Embryonic facial prominence (tissue), 1 donor: Measurements from ENCODE around the gene LRRN4CL.
"Not testable (repeated sequence)": the region's sequence is repeated elsewhere in the genome, so short reads cannot be mapped to it uniquely, and the experiment has no call there.

Experiments used
- DNase-seq: peaks from one replicate; pipeline ENCODE4 v3.0.0-alpha.2; 2016; ENCODE audit errors: extremely low spot score

The LRRN4CL gene

DNA sequence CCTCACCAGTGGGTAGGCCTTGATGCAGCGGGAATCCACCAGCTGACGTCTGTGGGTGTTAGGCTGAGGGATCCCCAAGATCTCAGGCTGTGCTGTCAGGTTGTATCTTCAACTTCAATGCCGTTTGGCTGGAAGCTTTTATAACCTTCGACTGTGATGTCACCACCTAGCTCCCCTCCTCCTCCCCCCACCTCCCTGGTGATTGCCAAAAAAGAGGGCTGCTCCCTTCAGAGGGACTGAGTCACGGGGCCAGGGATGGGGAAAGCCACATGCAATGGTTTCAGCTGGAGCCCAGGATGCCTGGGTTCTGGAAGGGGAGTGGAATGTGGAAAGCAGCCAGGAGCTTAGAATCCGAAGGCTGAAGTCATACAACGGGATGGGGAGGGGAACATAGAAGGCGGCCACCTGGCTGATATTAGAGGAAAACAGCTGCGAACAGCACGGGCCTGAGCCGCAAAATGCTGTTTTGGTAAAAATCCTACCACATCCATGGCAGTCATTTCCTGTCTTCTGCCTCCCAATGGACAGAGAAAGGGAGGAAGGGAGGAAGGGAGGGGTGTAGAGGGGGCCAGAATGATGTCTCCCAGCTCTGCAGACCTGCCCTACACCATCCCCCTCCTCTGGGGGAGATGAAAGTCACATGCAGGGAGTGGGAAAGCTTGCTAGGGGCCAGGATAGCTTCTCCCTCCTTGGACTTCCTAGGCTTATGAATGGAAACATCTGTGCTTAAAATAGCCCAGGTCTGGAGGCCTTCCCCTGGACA, at the start of gene LRRN4CL:
Gene LRRN4CL (minus strand): TSS at position 110 of the 763 bp plus-strand sequence. CDS start 1,022 bp downstream, outside the sequence.
- no peak for DNase-seq

DNA sequence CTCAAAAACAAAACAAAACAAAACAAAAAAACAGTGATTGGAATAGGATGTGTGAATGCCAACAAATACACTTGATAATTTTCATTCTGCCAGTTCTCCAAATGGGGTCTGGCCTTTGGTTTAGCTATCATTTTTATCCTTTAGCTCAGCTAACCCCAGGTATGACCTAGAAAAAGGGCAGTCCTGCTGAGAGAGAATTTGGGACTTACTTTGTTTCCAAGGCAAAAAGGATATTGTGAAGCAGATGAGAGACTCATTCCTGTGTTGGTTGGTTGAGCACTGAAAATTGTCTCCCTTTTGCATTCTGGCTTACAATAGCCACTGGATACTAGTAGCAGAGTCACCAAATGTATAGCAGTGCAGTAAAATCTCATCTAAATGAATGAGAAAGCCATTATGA, 47.9 kb upstream of the LRRN4CL start:
- no peak for DNase-seq

DNA sequence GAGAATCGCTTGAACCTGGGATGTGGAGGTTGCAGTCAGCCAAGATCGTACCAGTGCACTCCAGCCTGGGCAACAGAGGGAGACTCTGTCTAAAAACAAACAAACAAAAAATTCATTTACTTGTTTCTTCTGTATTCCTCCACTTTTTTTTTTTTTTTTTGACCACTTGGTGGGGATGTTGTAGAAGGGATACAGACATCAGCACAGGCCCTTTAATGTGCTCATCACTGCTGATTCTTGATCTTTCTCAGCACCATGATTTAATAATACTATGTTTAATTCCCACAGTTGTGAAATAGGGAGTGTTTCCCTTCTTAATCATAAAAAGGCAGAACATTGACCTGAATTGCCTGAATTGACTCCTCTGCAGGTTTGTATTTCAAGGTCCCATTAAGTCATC, 43.5 kb upstream of the LRRN4CL start:
- no peak for DNase-seq

- not testable (repeated sequence) for DNase-seq
These were observed 40.7 kb upstream of the LRRN4CL start for GRCh38 chr11:62730076-62730475.

DNA sequence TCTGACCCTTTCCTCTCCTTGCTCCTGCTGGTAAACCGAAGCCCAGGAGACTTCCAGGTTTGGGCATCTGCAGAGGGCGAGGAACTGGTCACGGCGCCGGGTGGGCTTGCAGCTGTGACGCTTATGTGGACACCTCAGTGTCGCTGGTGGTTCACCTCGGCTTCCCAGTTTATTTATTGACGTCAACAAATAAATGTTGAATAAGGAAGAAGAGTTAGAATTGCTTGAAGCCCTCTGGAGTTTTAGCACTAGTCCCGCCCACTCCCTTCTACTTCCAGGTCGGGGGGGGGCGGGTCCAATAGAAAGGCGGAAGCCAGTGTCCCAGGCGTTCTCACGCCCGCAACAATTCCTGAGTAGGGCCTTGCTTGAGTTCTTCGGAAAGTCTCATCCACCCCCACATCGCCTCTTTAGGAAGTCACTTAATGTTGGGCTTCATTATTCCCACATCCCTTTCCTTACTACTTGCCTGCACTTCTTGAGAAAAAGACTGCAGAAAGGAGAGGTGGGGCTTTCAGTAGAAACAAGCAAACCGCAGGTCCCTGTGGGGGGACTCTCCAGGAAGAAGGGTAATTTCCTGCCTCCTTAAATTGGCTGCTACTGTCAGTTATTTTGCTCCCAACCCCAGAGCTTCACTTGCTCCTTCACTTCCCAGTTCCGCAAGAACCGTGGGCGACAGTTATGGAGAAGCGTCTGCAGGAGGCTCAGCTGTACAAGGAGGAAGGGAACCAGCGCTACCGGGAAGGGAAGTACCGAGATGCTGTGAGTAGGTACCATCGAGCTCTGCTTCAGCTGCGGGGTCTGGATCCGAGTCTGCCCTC, 39.0 kb upstream of the LRRN4CL start, which contains the start of gene TTC9C:
Gene TTC9C (plus strand): TSS at position 316 of the 818 bp plus-strand sequence. CDS start 363 bp downstream, at position 679.
- peak; percentile 82 for DNase-seq

- peak; percentile 95 for DNase-seq
These were observed 38.5 kb upstream of the LRRN4CL start for GRCh38 chr11:62727872-62728170.

- DNase-seq: peak; percentile 99
These were observed 38.0 kb upstream of the LRRN4CL start, which contains the start of gene HNRNPUL2 for GRCh38 chr11:62727165-62727871. Gene HNRNPUL2, minus strand, starts transcription at chr11:62727457. Its CDS starts 301 bp downstream, at chr11:62727156.

- no peak for DNase-seq
These were observed 37.5 kb upstream of the LRRN4CL start for GRCh38 chr11:62726915-62727164.

DNA sequence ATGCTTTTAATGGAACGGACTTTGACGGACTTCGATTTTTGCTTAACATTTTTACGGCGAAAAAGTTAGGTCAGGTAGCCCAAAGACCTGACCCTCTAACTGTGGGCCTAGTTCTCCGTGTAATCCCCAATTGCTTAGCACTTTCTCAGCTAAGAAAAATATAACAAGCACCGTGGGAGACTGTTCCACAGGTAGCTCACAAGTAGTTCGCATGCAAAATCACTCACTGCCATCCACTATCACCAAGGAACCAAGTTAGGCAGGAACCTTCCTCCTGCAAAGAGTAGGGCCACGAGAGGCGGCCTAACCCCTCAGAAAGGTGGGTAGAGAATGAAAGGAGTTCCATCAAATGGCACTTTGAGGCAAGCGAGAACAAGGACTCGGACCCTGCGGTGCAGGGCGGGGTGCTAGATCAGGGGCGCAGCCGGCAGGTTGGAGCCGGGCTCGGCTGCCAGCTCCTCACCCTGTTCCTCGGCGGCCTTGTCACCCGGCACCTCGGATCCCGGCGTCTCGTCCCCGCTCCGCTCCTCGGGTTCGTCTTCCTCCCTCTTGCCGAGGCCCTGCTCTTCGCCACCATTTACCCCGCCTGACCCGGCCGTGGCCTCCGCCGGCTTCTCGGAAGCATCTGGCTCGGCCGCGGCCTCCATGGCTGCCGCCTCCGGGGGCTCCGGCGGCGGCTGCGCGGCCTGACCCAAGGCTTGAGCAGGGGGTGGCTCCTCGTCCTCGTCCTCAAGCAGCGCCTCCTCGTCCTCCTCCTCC, 37.0 kb upstream of the LRRN4CL start:
- no peak for DNase-seq

- DNase-seq: no peak
These were observed 36.3 kb upstream of the LRRN4CL start for GRCh38 chr11:62725646-62726045.

DNA sequence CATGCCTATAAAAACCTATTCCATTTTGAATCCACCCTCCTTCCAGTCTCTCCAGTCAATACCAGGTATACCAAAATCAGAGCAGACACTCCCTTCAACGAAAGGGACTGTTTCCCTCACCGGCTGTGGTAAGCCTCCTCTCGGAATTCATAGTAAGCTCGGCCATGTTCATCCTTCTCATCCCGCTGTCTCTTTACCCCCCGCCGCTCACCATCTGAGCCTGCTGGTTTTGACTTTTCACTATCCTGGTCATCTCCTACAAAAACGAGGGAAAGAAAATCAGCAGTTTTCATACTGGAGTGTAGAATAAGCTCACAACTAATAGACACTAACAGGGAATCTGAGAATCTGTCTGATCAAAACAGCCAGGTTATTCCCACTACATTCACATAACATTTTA, 34.8 kb upstream of the LRRN4CL start:
- no peak for DNase-seq

DNA sequence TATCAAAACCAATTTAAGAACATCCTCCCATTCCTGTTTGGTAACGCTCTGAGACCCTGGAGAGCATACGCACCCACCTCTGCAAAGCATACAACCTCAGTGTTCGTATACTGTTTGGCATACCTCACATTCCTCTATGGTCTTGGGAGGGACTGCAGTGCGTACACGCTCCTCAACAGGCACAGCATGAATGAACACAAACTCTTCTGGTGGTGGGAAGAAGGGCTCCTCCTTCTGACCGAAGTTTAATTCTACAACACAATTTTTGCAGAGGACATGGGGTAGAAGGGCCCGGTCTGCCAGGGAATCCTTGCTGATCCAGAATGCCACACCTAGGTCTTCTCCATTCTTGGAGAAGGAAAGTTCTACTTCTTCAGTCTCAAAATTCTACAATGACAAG, 32.7 kb upstream of the LRRN4CL start:
- no peak for DNase-seq

GRCh38 chr11:62719302-62719978, 30.1 kb upstream of the LRRN4CL start:
- DNase-seq: no peak

GRCh38 chr11:62716816-62717215, 27.5 kb upstream of the LRRN4CL start:
- no peak for DNase-seq

DNA sequence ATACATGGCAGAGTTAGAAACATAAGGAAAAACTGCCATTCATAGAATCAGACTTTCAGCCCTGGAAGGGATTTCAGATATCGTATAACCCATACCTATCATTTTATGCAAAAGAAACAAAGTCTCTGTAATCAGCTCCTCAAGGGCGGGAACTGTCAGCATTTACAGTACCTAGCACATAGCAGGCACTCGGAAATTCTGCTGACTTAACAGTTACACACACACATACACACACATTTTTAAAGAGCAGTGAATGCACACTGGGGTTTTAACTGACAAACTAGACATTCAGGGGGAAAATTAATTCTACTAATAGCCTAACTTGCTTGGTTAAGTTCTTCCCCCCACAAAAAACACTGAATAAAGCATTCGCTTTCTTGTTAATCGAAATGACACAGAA, 26.9 kb upstream of the LRRN4CL start:
- DNase-seq: no peak

- DNase-seq: no peak
These were observed 26.1 kb upstream of the LRRN4CL start for GRCh38 chr11:62715150-62716130.

DNA sequence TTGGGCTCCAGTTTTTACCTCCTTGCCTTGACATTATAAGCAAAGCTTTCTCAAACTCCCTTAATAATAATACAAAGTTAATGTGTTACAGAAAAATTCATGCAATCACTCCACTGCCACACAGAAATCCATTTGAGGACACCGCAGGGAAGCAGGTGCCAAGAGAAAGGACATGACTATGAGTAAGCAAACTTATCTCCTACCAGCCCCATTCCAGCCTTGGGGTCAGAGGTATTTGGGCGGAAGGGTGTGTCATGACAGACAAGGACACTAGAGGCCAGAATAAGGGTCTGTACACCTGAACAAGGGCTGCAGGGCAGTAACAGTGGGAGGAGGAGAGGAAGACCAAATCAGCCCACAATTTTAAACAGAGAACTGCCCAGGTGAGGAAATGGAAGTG, 24.0 kb upstream of the LRRN4CL start:
- DNase-seq: no peak

DNA sequence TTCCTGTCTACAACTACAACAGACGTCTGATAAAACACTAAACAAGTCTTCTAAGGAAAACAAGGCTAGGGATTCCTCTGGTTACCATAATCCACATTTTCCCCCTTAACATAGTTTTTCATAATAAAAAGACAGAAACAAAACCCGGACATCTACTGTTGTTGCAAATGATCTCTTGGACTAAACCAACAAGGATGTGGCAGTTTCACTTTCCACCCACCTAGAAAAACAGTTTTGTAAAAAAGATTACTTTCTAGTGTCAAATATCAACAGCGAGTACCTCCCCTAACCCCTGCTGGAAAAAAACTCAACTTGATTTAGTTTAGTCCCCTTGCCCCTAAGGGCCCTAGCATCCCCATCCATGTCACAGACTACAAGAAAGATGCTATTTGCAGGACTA, 23.5 kb upstream of the LRRN4CL start:
- DNase-seq: no peak

GRCh38 chr11:62712276-62712812, 23.0 kb upstream of the LRRN4CL start:
- DNase-seq: no peak

DNA sequence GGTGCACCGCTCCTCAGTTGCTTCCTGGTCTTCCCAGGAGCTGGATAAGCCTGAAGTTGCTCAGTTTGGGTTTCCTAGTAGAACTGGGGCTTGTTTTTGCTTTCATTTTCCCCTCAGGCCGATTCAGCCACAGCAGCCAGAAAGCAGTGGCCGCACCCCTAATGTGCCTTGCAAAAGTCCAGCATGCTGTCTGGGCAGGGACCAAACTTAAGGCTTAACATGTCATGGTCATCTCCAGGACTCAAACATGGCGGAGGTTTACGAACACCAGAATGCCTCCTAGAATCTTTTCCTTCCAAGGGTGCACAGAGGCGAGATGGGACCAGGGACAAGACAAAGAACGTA, 20.6 kb upstream of the LRRN4CL start:
- DNase-seq: no peak
